ENCODE measurements around the gene ZNF32.
"Not testable (repeated sequence)": the region's sequence is repeated elsewhere in the genome, so short reads cannot be mapped to it uniquely, and the experiment has no call there.

Gene ZNF32

DNA sequence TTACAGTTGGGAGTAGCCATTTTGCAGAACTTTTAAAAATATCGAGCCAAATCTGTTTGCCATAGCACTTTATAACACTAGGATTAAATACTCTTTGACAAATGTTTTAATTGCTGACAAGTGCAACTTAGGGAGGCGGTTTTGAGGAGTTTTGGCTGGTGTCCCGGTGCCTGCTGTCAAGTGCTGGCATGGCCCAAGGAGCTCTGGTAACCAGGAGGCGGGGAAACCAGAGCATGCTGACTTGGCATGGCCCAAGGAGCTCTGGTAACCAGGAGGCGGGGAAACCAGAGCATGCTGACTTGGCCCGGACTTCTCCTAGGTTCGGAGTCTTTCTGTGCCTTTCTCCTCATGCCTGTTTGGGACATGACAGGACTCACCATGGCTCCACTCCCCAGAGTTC lies 30.8 kb upstream of the ZNF32 start:
- no peak for DNase-seq

DNA sequence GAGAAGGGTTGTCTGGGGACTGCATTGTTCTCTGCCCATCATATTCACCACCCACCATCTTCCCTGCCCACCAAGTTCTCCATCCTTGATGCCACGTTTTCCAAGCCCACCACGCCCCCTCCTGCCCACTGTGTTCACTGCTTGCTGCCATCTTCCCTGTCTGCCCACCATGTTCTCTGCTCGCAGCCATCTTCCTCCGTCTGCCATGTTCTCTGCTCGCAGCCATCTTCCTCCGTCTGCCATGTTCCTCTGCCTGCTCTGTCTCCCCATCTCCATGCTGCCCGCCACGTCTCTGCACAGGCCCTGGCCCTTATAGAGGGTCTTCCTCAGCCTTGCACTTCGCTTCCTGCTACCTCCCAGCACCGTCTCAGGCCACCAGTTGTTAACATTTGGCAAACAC lies 30.0 kb upstream of the ZNF32 start:
- no peak for DNase-seq

DNA sequence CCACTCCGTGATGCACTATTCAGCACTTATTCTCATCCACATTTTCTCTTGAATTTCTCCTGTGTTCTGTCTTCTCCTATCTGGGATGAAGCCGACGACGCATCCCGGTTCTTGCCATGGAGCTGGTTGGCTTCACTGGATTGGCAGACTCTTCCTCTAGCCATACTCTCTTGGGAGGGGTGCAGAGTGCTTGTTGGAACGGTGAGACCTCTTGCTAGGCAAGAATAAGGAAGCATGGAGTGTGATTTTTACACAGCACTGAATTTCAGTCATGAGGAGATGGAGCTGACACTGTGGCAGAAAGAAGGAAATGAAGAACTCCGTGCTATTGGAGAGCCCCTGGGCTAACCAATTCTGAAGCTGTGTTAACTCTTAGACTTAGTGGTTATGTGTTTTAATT lies 28.2 kb upstream of the ZNF32 start:
- DNase-seq, result no peak

DNA sequence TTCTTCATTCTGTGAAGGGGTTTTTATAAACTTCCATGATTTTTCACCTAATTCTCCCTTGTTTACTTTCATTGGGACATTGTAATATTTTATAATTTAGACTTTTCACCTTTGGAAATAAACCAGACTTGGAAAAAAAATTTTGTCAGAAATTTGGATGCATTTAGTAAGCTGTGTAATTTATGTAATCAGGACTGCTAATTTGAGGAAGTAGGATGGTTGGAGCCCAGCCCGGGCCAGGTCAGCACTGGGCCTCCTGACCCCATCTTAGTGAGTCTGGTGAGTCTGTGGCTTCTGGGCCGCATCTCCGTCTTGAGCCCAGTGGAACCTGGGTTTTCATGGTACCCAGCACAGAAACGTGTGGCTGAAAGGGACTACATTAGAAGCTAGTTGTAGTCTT lies 27.6 kb upstream of the ZNF32 start:
- no peak for DNase-seq

DNA sequence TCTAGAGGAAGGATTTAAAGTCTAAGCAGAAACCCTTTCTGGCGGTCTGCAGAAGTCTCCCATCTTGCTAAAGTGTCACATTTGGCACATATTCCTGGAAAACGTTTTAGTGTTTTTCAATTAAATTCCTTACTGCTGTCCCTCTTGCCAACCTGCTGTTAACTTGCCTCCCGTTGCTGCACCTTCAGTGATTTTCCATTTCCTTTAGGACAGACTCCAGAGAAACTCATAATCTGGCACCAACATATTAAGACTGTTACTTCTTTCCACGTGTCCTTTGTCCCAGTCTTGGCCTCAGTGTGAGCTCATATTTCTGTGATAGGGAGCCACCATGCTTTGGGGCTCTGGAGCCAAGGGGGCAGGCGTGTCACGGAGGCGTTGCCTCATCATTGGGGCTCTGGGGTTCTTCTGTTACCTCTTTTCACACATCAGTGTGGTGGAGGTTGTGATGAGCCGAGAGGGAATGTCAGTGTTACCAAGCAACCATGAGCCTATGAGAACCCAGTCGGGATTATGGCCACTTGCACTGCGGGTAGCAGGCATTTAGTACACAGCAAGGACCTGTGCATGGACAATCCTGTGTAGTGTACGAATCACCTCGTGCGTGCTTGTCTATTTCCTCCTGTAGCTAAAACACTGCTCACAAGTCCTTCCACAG lies 26.0 kb upstream of the ZNF32 start:
- no peak for DNase-seq

DNA sequence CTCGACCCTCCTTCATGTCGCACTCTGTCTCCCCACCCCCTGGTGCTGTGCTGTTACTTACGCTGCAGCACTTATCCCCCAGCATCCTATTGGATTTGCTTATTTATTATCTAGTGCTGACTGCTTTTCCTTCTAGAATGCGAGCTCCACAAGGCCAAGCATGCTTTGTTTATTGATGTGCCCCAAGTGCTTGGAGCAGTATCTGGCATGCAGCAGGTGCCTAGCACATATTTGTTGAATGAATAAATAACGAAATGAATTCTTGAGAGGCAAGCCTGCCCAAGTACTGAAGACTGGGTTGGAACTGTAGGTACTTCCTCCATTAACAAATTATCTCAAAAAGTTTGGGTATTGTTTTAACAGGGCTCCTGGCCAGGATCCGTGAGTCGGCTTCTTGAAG lies 24.8 kb upstream of the ZNF32 start:
- no peak for DNase-seq

DNA sequence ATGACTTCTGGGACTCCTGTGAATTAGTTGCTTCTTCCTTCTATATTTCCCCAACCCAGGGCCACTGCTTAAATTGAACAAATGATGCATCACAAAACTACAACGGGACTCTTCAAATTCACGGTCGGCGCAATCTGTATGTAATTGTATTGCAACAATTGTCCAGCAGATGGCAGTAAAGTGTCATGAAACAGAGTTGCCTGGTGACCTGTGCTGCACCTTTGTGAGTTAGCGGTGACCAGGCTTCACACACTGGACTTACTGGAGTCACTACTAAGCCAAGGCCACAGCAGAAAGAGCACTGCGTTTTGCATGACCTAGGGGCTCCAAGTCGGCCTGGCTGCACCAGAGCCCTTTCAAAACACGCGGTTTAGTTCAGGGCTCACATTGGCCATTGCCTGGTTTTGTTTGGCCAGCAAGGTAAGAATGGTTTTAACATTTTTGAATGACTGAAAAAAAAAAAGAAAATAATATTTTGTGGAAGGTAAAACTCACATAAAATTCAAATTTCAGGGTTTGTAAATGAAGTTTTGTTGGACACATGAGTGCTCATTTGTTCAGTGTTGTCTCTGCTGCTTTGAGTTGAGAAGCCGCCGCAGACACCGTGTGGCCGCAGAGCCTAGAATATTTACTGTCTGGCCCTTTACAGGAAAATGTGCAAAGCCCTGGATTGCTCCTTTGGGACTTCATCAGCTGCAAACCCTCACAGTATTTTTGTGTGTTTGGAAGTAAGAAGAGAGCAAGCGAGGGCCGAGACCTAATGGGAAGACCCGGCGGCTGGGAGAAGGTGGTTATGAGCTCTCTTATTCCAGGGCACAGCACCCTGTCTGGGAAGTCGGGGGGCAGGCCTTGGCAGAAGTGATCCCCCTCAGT lies 23.2 kb upstream of the ZNF32 start:
- peak; percentile 70 for DNase-seq

DNA sequence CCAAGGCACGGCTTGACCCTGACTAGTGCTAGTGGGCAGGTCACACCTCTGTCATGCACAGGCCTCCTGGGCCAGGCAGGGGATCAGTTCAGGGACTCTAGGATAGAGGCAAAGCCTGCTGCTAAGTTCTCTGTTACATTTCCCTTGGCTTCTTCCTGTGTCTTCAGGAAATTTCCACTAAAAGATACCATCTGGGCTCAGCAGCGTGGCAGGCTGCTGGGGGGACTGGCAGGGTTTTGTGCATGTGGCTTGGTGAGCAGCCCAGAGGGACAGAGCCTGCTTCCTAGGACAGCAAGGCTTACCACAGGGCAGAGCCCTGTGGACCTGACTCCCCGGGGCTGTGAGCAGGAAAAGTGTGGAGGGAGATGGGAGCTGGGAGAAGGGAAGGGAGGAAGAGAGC lies 20.7 kb upstream of the ZNF32 start:
- DNase-seq, result no peak

DNA sequence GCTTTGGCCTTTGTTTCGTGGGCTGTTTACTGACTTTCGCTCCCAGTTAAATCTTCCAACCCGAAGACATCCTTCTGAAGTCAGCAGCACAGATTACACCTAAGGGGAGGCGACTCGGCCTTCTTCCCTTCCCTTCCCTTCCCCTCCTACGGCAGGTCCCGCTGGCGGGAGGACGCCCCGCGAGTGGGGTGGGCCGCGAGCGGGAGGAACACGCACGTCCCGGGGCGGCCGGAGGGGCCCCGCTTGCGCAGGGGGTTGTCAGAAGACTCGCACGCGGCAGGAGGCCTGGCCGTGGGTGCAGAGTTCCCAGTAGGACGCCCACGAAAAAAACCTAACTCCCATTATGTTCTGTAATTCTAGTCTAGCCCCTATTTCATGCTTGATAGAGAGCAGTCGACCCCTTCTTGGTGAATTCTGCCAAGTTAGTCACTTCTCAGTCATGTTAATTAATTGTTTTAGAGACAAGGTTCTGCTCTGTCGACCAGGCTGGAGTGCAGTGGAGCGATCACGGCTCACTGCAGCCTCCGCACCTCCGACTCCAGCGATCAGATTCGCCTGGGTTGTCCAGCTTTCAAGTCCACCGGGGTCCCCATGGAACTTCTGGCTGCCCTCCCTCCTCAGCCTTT lies 19.2 kb upstream of the ZNF32 start:
- DNase-seq, result no peak

DNA sequence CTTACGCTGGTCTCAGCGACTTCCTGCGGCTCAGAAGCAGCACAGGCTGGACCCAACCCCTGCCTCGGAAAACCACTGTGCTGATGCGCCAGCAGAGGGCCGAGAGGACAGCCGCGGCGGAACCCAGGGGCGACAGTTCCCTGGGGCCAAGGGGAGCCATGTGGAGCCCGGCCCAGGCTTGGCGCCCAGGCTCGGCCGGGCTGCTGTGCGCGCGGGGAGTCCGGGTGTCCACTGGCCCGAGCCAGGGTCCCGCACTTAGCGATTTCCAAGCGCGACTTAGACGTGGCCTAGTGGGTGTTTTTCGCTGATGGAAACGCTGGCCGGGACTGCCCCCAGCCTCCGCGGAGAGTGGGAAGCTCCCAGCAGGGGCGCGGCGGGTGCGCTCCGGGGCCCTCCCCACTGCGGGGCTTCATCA lies 18.6 kb upstream of the ZNF32 start:
- no peak for DNase-seq

DNA sequence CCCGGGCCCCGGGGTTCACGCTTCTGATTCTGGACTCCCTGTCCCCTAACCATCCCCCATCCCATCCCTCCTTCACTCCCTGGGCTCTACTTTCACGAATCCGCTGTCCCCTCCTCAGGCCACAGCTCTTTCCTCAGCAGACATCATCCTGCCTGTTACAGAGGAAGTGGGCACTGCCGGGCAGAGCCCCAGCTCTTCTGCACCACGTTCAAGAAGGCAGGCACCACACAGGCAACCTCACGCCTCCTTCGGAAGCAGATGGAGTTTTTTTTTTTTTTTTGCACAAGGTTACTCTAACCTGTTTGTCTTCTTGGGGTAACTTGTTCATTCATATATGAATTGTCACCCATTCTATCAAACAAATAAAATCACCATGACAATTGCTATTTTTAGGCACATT lies 17.9 kb upstream of the ZNF32 start:
- no peak for DNase-seq

DNA sequence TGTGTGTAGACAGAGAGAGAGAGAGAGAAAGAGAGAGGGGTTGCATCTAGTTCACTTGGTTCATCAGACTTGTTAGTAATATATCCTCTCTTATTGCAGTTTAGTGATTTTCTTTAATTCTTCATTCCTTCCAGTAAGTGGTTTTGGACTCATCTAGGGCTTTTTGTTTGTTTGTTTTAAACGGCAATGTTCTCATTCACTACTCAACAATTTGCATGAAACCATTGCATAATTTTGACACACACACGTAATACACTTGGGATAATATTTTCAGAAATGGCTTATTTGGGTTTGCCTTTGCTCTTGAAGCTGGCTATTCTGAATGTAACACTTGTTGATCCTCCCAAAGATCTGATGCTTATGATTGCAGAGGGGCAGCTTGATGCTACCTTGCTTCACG lies 16.4 kb upstream of the ZNF32 start:
- no peak for DNase-seq

DNA sequence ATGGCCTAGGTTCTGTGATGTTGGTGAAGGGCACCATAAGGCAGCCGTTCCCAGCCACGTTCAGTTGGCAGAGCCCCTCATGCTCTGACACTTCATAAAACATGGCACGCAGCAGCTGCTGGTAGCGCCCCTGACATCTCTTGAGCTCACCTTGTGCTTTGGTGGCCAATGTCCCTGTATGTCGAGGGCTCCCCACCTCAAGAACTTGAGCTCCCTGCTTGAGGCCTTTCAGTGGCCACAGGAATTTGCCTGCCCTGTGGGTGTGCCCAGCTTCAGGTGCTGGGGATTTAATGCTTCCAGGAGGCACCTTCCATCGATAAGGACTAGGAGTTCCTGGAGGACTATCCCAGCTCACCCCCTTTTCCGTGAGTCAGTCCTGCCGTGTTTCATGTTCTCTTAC lies 9.5 kb upstream of the ZNF32 start:
- DNase-seq, result no peak

DNA sequence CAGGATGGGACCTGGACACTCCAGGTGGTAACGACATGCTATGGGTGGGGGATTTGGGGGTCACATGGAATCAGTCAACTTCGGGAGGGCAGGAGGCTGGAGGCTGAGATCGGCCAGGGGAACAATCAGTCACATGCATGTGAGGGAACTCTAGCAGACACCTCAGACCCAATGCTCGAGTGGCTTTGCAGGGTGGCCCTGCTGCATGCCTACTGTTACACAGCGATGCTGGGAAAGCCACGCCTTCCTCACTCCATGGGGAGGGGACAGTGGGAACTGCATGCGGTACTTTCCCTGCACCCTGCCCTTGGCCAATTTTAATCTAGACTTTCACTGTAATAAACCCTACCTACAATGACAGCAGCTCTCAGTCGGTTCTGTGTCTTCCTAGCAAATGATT lies 6.6 kb upstream of the ZNF32 start:
- DNase-seq, result no peak

DNA sequence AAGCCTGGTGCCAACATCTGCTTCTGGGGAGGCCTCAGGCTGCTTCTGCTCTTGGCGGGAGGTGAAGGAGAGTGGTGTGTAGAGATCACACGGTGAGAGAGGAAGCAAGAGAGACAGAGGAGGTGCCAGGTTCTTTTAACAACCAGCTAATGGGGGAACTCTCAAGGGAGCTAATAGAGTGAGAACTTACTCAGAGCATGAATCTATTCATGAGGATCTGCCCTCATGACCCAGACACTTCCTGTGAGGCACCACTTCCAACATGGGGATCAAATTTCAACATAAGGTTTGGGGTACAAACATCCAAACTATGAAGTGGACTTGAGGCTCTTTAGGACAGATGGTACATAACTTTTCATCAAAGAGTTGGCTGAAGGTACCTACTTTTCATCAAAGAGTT lies 5.1 kb upstream of the ZNF32 start:
- DNase-seq, result no peak

DNA sequence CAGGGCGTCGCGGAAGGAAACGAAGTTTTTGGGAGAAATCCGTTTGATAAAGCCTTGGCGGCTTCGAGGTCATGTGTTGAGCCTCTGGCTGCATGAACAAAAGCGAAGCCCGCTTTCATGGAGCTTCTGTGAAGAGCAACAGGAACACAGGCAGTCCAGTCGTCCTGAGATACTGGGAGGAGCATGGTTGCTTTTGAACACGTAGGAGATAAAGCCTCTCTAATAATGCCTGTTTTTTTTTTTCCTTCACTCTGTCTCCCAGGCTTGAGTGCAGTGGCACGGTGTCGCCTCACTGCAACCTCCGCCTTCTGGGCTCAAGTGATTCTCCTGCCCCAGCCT lies 473 bp upstream of the ZNF32 start:
- no peak for DNase-seq

DNA sequence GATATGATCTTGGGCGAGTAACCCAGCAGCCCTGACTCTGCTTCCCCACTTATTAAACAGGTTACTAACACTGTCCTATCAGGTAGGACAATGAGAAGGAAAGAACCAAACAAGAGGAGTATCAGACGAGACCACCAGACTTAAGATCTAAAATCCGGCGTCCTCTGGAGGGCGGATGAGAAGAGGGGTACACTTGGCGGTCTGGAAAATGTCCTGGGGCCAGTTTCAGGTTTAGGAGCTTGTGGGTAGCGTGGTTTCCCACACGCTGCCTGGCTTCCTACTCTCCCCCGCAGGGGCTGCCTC lies 635 bp downstream of the ZNF32 start:
- no peak for DNase-seq

DNA sequence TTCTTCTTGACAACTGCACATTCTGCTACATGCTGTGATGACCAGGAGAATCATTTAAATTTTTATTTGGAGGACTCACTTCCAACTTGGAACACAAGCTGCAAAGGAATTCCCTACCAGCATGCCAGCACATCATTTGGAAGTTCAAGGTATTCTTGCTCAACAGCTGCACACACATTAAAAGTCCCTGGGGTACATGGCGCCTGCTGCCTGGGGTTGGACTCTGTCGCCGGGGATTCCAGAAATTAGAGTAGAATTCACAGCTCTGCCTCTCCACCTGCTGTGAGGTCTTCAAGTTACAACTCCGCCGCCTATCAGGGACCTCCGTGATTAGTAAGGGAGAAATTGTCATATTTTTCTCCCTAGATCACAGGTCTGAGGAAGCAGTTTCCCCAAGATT lies 1.1 kb downstream of the ZNF32 start:
- DNase-seq, result no peak

DNA sequence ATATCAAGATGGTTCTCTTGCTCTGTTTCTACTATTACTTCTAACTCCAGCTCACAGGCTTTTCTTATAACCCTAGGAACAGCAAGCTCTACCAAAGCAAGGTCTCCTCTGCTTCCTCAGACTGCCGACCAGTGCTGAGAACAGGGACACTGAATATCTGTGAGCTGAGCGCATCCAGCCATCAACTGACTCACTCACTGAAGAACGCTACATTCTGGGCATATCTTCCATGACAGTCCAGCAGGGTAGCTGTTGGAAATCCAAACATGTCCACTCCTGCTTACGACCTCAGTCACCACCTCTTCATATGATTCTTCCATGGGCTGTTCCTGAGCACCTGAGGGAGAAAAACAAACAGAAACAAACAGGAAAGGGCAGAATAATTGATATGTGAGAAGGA lies 2.8 kb downstream of the ZNF32 start:
- no peak for DNase-seq

DNA sequence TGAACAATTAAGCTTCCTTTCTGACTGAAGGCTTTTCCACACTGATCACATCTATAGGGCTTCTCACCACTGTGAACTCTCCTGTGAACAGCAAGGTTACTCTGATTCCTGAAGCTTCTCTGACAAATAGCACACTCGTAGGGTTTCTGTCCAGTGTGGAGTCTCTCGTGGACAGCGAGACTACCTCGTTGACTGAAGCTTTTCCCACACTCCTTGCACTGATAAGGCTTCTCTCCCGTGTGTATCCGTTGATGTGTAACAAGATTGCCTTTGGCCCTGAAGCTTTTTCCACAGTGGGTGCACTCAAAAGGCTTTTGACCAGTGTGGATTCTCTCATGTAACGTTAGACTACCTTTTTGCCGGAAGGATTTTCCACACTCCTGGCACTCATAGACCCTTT lies 4.4 kb downstream of the ZNF32 start:
- no peak for DNase-seq

DNA sequence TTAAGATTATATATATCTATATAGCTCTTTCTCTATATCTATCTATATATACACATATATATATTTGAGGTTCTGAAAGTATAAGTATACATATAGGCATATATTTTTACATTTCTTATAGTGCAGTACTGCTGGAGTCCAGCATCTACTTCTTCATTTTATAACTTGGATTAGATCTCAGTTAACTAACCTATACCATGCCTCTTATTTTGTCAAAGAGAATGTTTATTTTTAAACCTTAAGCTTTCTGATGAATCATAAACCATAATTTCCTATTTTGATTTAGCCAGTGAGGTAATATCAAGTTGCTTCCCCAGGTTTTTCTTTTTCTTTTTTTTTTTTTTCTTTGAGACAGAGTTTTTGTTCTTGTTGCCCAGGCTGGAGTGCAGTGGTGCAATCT lies 8.1 kb downstream of the ZNF32 start:
- DNase-seq, result no peak

DNA sequence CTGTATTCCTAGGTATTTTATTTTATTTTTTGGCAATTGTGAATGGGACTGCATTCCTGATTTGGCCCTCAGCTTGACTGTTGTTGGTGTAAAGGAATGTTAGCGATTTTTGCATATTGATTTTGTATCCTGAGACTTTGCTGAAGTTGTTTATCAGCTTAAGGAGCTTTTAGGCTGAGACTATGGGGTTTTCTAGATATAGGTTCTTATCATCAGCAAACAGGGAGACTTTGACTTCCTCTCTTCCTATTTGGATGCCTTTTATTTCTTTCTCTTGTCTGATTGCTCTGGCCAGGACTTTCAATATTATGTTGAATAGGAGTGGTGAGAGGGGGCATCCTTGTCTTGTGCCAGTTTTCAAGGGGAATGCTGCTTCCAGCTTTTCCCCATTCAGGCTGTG lies 12.9 kb downstream of the ZNF32 start:
- not testable (repeated sequence) for DNase-seq

DNA sequence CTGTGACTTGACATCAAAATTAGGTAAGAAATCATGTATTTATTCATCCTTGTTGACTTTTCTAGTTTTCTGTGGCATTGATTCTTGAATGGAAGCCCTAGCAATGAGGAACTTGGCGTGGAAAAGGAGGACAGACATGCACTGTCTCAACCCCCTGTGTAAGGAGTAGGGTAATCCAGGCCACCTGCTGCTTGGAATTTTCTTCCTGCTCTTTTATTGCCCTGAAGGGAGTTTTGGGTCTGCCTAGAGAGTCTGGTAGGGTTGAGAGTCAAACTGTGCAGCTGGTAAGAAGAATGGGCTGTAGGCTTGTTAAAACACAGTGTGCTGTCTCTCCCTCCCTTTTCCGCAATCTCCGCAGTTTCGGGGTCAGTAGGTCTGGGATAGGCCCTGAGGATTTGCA lies 19.7 kb downstream of the ZNF32 start:
- DNase-seq, result no peak

DNA sequence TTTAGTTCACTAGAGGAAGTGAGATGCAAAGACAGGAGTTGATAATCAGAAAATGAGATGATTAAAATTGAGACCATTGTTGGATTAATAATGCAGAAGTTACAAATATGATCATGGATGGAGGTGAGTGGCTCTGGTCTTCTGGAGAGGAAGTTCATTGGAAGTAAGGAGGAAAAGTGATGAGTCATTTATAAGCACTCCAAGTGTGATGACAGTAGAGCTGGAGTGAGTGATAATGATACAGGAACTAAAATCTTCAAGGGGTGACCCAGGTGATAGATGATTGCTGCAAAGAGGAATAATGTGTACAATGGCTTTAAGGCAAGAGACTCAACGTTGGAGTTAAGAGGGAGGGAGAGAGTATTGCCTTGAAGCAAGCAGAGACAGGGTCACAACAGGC lies 20.7 kb downstream of the ZNF32 start:
- DNase-seq, result no peak

DNA sequence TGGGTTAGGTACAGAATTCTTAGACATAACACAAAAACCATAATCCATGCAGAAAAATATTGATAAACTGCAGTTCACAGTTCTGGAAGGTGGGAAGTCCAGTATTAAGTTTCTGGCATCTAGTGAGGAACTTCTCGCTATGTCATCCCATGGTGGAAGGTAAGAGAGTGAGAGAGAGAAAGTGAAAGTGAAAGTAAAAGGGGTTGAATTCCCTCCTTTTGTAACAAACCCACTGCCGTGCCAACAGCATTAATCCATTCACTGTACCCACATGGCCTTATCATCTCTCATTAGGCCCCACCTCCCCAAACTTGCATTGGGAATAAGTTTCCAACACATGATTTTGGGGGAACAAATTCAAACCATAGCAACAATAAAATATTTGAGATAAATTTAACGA lies 25.3 kb downstream of the ZNF32 start:
- DNase-seq, result peak; percentile 42
